Smooth muscle cell (in vitro differentiated cells): ENCODE results near the gene NT5DC4. TPM values are rescaled to one million over a fixed set of nuclear protein-coding genes. Genes with fewer than 3 reads are reported as not detected.

Source experiments
- DNase-seq: peaks from one replicate; lab custom pipeline; 2025; ENCODE audit not compliant: unreplicated experiment; lab: John Stamatoyannopoulos, UW
- H2AFZ ChIP-seq: fragments of 200-600 bp; sonication (generic); 2 replicates; pipeline ENCODE4 v1.6.0; 2016; ENCODE audit warnings: antibody characterized with exemption, low read depth, mild to moderate bottlenecking
- H3F3A ChIP-seq: fragments of 200-600 bp; sonication (generic); 2 replicates; pipeline ENCODE4 v1.6.0; 2017; ENCODE audit warnings: antibody characterized with exemption, low read depth
- H3K27ac ChIP-seq: fragments of 200-600 bp; sonication (generic); 2 replicates; pipeline ENCODE4 v1.5.1; 2016; ENCODE audit warnings: low read depth, mild to moderate bottlenecking
- H3K27me3 ChIP-seq: fragments of 200-600 bp; sonication (generic); 2 replicates; pipeline ENCODE4 v1.6.1; 2016; ENCODE audit warnings: low read depth, mild to moderate bottlenecking
- H3K36me3 ChIP-seq: fragments of 200-600 bp; sonication (generic); 2 replicates; pipeline ENCODE4 v1.5.1; 2016; ENCODE audit warnings: low read depth
- H3K4me1 ChIP-seq: fragments of 200-600 bp; sonication (generic); 2 replicates; pipeline ENCODE4 v1.5.1; 2016; ENCODE audit warnings: low read depth
- H3K4me2 ChIP-seq: fragments of 200-600 bp; sonication (generic); 2 replicates; pipeline ENCODE4 v1.6.0; 2016; ENCODE audit warnings: mild to moderate bottlenecking
- H3K4me3 ChIP-seq: fragments of 200-600 bp; sonication (generic); 2 replicates; pipeline ENCODE4 v1.5.1; 2016; ENCODE audit warnings: mild to moderate bottlenecking
- H3K79me2 ChIP-seq: fragments of 200-600 bp; sonication (generic); 2 replicates; pipeline ENCODE4 v1.6.0; 2016; ENCODE audit warnings: low read depth, mild to moderate bottlenecking
- H3K9ac ChIP-seq: fragments of 200-600 bp; sonication (generic); 2 replicates; pipeline ENCODE4 v1.6.0; 2016; ENCODE audit warnings: low read depth
- H3K9me3 ChIP-seq: fragments of 200-600 bp; sonication (generic); replicated peaks from 2 replicates; pipeline ENCODE4 v1.5.1; 2016; ENCODE audit warnings: low read depth
- H4K20me1 ChIP-seq: fragments of 200-600 bp; sonication (generic); 2 replicates; pipeline ENCODE4 v1.6.0; 2016; ENCODE audit warnings: low read depth
- CTCF ChIP-seq: fragments of 200-600 bp; sonication (generic); IDR thresholded peaks from 2 replicates; pipeline ENCODE4 v1.5.1; 2017; ENCODE audit warnings: borderline replicate concordance, mild to moderate bottlenecking, antibody characterized with exemption; ENCODE audit not compliant: insufficient read depth, poor library complexity, severe bottlenecking
- WGBS: methylation state at CpG from one replicate; pipeline ENCODE4 v1.1.7; 2016; ENCODE audit warnings: low lambda C conversion rate; 5-methylcytosine and 5-hydroxymethylcytosine counted together
- polyA plus RNA-seq: library from polyadenylated mRNA; unstranded; fragments of >200 nt; fragmentation: Nextera tagmentation; extraction: Ambion mirVana; gene quantifications from 2 replicates; pipeline ENCODE4 v1.2.1, GENCODE V29; 2016
- total RNA-seq: library from RNA; depleted of rRNA; stranded (reverse); fragments of >200 nt; gene quantifications from 2 replicates; pipeline ENCODE4 v1.2.3, GENCODE V29; 2014

NT5DC4 gene
- not detected in 2 replicates for total RNA-seq
- polyA plus RNA-seq, result not detected in 2 replicates

- H3K9ac ChIP-seq, result no peak within 1 kb of the TSS
- no peak within 1 kb of the TSS for H2AFZ ChIP-seq
- no peak within 1 kb of the TSS for H3K27ac ChIP-seq
- no peaks in the 10 kb centered on the region for H3F3A ChIP-seq
- no peak for TF ChIP-seq CTCF
- H3K27me3 ChIP-seq, result no peaks in the 10 kb centered on the region
- H3K79me2 ChIP-seq, result no peaks in the 10 kb centered on the region
- H3K36me3 ChIP-seq, result no peaks in the 10 kb centered on the region
- H3K9me3 ChIP-seq, result no peaks in the 10 kb centered on the region
- no peaks in the 10 kb centered on the region for H3K4me1 ChIP-seq
- no peak within 1 kb of the TSS for H3K4me2 ChIP-seq
- WGBS, result 89% methylated on average over 6 of the region's 6 CpGs
- no peak for DNase-seq
- H4K20me1 ChIP-seq, result no peaks in the 10 kb centered on the region
- no peak within 1 kb of the TSS for H3K4me3 ChIP-seq
These were observed at the start of gene NT5DC4 for GRCh38 chr2:112720785-112721184. Gene NT5DC4 (plus strand): TSS chr2:112721020. CDS start chr2:112721080, 60 bp downstream.

GRCh38 chr2:112671801-112672200 lies 49.0 kb upstream of the NT5DC4 start:
- no peaks in the 10 kb centered on the region for H3K36me3 ChIP-seq
- H3K4me1 ChIP-seq, result peaks cover 5% of the 10 kb centered on the region
- DNase-seq, result no peak
- H4K20me1 ChIP-seq, result no peaks in the 10 kb centered on the region
- no peak overlapping the region for H3K4me3 ChIP-seq
- no peaks in the 10 kb centered on the region for H3K27me3 ChIP-seq
- H3K79me2 ChIP-seq, result no peaks in the 10 kb centered on the region
- no peak overlapping the region for H3K27ac ChIP-seq
- H3K9ac ChIP-seq, result no peak overlapping the region
- no peaks in the 10 kb centered on the region for H3F3A ChIP-seq
- 91% methylated on average over 2 of the region's 2 CpGs for WGBS
- no peaks in the 10 kb centered on the region for H3K9me3 ChIP-seq
- no peak overlapping the region for H2AFZ ChIP-seq
- no peak for TF ChIP-seq CTCF
- no peak overlapping the region for H3K4me2 ChIP-seq

GRCh38 chr2:112673008-112673407 lies 47.8 kb upstream of the NT5DC4 start:
- WGBS, result 94% methylated on average over 1 of the region's 1 CpG
- Histone ChIP-seq H3K79me2 (no peaks in the 10 kb centered on the region), H3K9me3 (no peaks in the 10 kb centered on the region), H2AFZ (no peak overlapping the region), H3K27me3 (no peaks in the 10 kb centered on the region), H3K4me1 (peaks cover 5% of the 10 kb centered on the region), H3K9ac (no peak overlapping the region), H3K36me3 (no peaks in the 10 kb centered on the region), H3K4me2 (no peak overlapping the region), H3K27ac (no peak overlapping the region), H4K20me1 (no peaks in the 10 kb centered on the region), H3K4me3 (no peak overlapping the region), H3F3A (no peaks in the 10 kb centered on the region)
- DNase-seq, result no peak
- TF ChIP-seq CTCF, result no peak

- whole genome bisulfite sequencing, result 93% methylated on average over 12 of the region's 12 CpGs
- DNase-seq, result no peak
These were observed 46.6 kb upstream of the NT5DC4 start for GRCh38 chr2:112674229-112674628.

More at GRCh38 chr2:112674229-112674628, 46.6 kb upstream of the NT5DC4 start:
- no peak for TF ChIP-seq CTCF
- no peaks in the 10 kb centered on the region for H3K79me2 ChIP-seq
- no peak overlapping the region for H3K27ac ChIP-seq
- H4K20me1 ChIP-seq, result no peaks in the 10 kb centered on the region
- H3K4me2 ChIP-seq, result no peak overlapping the region
- H3F3A ChIP-seq, result no peaks in the 10 kb centered on the region
- H3K4me1 ChIP-seq, result peaks cover 5% of the 10 kb centered on the region
- no peaks in the 10 kb centered on the region for H3K27me3 ChIP-seq
- no peak overlapping the region for H3K4me3 ChIP-seq
- H3K9ac ChIP-seq, result no peak overlapping the region
- no peaks in the 10 kb centered on the region for H3K9me3 ChIP-seq
- no peak overlapping the region for H2AFZ ChIP-seq
- H3K36me3 ChIP-seq, result no peaks in the 10 kb centered on the region
